Testis (tissue), 3 donors: ENCODE results near the gene RALGPS2. TPM values are rescaled to one million over a fixed set of nuclear protein-coding genes. Genes with fewer than 3 reads are reported as not detected.

Source experiments
- DNase-seq: peaks from one replicate; pipeline ENCODE4 v3.0.0-alpha.2; 2019
- H3K27ac ChIP-seq, 2 donors: fragments of 200-600 bp; sonication (generic); one replicate each; pipeline ENCODE4 v1.5.1; 2019
- H3K27me3 ChIP-seq: fragments of 200-600 bp; sonication (generic); one replicate; pipeline ENCODE4 v1.5.1; 2019
- H3K36me3 ChIP-seq: fragments of 200-600 bp; sonication (generic); one replicate; pipeline ENCODE4 v1.5.1; 2017; ENCODE audit warnings: low read depth; ENCODE audit errors: missing control alignments
- H3K4me1 ChIP-seq: fragments of 200-600 bp; sonication (generic); one replicate; pipeline ENCODE4 v1.5.1; 2019
- H3K4me3 ChIP-seq, 2 donors: fragments of 200-600 bp; sonication (generic); one replicate each; pipeline ENCODE4 v1.5.1; 2017 to 2019
- H3K9me3 ChIP-seq: fragments of 200-600 bp; sonication (generic); one replicate; pipeline ENCODE4 v1.5.1; 2017
- CTCF ChIP-seq, 3 experiments: fragments of 450-650 bp in 2 of 3; fragments of 200-600 bp in 1 of 3; sonication (generic) in 1 of 3; IDR thresholded peaks; one replicate each; pipeline ENCODE4 v1.5.1; 2016 to 2019; ENCODE audit warnings: antibody characterized with exemption in 3 of 3, mild to moderate bottlenecking in 2 of 3, moderate library complexity in 1 of 3
- POLR2A ChIP-seq: fragments of 450-650 bp; IDR thresholded peaks from one replicate; pipeline ENCODE4 v1.6.1; 2017; ENCODE audit warnings: antibody characterized with exemption, mild to moderate bottlenecking, moderate library complexity
- WGBS, 2 donors: methylation state at CpG; one replicate each; pipeline ENCODE4 v1.1.5; 2018; 5-methylcytosine and 5-hydroxymethylcytosine counted together
- intact Hi-C: fragments of 100-400 bp; cut with DNase I; formaldehyde crosslinking; loops from one replicate; pipeline ENCODE4 v1.15.1; 2023; ENCODE audit warnings: low total_unique reads
- polyA plus RNA-seq: library from polyadenylated mRNA; stranded (reverse); fragments of 350-450 nt; fragmentation: Illumina TruSeq; extraction: RNeasy Lipid Tissue Mini Kit (QIAGEN cat#74804); gene quantifications from one replicate; pipeline ENCODE4 v1.2.3, GENCODE V29; 2014; ENCODE audit warnings: low read depth, low replicate concordance; ENCODE audit not compliant: insufficient read depth
- total RNA-seq, 2 donors: library from RNA; depleted of rRNA; stranded (reverse); fragments of >200 nt; gene quantifications; one replicate each; pipeline ENCODE4 v1.2.3, GENCODE V29; 2016

Gene RALGPS2
- total and polyA plus RNA-seq, 3 donors from 2014 or later, result 56.3 to 224 (median 78.6) TPM

- intact Hi-C loops, result no loop called here
- H3K4me1 ChIP-seq, result no peaks in the 10 kb centered on the region
- TF ChIP-seq POLR2A (no peak), CTCF (IDR thresholded peaks at IDR 0.05) (no peak)
Measured at GRCh38 chr1:178690496-178690895, 34.5 kb upstream of the RALGPS2 start.

GRCh38 chr1:178692564-178693327, 32.3 kb upstream of the RALGPS2 start:
- Histone ChIP-seq H3K27me3 (no peaks in the 10 kb centered on the region), H3K4me1 (no peaks in the 10 kb centered on the region), H3K9me3 (no peaks in the 10 kb centered on the region), H3K36me3 (no peaks in the 10 kb centered on the region), H3K4me3 (no peak overlapping the region), H3K27ac (no peak overlapping the region)
- no peak for DNase-seq
- intact Hi-C loops, result no loop called here
- TF ChIP-seq POLR2A (no peak), CTCF (IDR thresholded peaks at IDR 0.05) (no peak)
- 80 to 89% methylated on average over 5 of the region's 5 CpGs for WGBS, 2 donors

More at GRCh38 chr1:178690496-178690895, 34.5 kb upstream of the RALGPS2 start:
- Histone ChIP-seq H3K27me3 (no peaks in the 10 kb centered on the region), H3K4me3 (no peak overlapping the region), H3K9me3 (no peaks in the 10 kb centered on the region), H3K27ac (no peak overlapping the region), H3K36me3 (no peaks in the 10 kb centered on the region)
- DNase-seq, result no peak
- 60 to 72% methylated on average over 5 of the region's 5 CpGs for WGBS, 2 donors

GRCh38 chr1:178693366-178693765, 31.7 kb upstream of the RALGPS2 start:
- Histone ChIP-seq H3K27ac (no peak overlapping the region), H3K27me3 (no peaks in the 10 kb centered on the region), H3K4me1 (no peaks in the 10 kb centered on the region), H3K9me3 (no peaks in the 10 kb centered on the region), H3K4me3 (no peak overlapping the region), H3K36me3 (no peaks in the 10 kb centered on the region)
- no peak for TF ChIP-seq CTCF (IDR thresholded peaks at IDR 0.05)
- TF ChIP-seq POLR2A, result no peak
- no peak for DNase-seq
- intact Hi-C loops, result no loop called here
- WGBS, 2 donors, result 60 to 91% methylated on average over 2 of the region's 2 CpGs

- Histone ChIP-seq H3K4me1 (no peaks in the 10 kb centered on the region), H3K4me3 (no peak overlapping the region), H3K36me3 (no peaks in the 10 kb centered on the region), H3K27me3 (no peaks in the 10 kb centered on the region), H3K27ac (no peak overlapping the region), H3K9me3 (no peaks in the 10 kb centered on the region)
- TF ChIP-seq POLR2A (no peak), CTCF (IDR thresholded peaks at IDR 0.05) (no peak)
- intact Hi-C loops, result no loop called here
- 83 to 84% methylated on average over 2 of the region's 2 CpGs for WGBS, 2 donors
- DNase-seq, result no peak
Measured at GRCh38 chr1:178694923-178695525, 30.0 kb upstream of the RALGPS2 start.
